Germinal center (tissue), 1 donor: ENCODE data around the gene APOL5.
A peak's percentile ranks its signal among the peaks of the same experiment; 100 is the strongest.

Source experiments
- DNase-seq: peaks from one replicate; pipeline ENCODE4 v3.0.0; 2012; ENCODE audit warnings: mixed read lengths, low spot score

Gene APOL5

DNA sequence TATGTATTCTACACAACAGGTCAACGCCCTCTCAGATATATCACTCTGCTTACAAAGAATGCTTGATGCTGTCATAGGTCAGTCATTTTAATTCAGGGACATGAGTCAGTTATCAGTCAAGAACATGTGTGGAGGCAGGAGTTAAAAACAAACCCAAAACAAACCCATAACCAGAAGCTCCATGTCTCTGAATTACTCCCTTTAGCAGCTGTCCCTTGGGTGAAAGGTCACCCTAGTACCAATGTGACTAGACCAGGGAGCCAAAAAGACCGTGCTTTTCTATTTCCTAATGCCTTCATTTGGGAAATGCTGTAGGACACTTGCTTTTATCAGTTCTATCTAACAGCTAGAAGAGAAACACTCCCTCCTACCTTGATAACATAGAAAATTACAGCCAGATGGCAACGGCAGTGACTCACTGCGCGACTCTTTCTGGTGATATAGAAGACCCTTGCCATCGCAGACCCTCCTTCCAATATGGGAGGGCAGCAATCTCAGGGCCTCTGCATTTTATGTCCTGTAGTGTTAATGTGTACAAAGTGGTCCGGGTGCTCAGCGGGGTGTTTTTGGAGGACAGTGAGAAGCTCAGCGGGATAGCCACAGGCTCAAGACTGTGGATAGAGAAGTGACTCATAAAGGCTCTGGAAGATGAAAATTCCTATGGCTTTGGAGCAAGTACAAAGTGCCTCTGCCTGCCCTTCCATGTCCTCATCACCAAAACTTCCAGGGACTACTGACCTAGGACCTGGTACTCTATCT is 24.8 kb downstream of the APOL5 start:
- no peak for DNase-seq

DNA sequence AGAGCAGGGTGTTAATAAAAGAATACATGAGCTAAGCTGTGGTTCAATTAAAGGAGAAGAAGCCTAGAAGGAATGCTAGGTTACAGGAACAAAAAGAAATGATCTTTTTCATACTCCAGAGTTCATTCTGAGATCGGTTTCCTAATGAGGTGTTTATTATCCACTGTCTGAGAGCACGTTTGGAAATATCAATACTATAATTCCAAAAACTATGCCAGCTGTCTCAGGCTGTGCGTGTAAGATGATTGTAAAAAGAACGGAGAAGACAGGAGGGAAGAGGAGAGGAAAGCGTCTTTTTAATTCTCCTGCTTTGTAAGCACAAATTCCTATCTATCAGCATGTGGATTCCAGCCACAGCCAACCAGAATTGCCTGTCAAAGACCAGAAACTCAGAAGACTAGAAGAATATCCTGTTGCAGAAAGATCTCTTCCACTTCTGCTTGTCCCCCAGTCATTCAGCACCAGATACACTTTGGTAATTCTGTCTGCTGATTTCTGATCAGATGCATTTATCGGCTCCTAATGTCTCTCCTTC is 25.7 kb downstream of the APOL5 start:
- DNase-seq: no peak

DNA sequence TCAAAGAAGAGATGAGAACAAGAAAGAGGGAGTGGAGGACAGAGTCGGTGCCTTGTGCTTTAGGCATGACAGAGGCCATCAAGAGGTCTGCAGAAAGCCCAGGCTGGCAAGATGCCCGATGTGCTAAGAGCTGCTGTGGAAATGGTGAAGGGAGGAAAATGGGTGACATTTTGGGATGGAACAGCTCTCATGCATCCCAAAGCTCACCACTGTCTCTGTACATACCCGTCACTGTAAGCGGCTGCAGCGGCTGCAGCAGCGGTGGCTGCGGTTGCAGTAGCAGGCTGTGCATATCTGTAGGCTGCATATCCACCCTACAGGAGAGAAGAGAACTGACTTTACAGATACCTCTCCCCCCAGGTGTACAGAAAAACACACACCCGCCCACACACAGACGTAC is 28.6 kb downstream of the APOL5 start:
- DNase-seq: no peak

DNA sequence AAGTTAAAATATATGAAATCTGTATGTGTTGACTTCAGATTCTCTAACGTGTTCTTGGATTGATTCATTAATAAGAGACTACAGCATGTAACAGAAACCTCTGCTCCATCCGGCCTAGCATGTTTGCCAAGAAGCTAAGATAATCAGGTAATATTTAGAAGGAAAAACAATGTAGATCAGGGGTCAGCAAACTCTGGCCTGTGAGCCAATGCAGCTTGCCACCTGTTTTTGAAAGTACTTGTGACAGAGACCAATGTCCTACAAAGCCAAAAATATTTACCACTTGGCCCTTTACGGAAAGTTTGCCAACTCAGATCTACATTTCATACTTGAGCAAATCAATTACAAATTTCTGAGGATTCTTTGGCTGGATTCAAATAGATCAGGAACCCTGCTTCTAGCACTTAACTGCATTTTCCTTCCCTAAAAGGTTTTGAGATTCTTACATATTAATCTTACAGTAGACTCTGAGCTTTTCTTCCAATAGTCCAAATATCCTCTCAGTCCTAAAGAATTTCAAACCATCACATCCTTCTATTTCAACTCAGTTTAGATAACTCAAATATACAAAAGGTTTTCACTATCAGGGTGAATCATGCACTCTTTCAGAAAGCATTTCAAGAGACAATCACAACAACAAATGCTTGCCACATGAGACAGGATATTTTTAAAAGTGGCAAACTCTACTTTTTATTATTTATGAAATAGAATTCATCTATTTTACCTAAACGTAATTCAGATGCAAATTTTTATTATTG is 29.5 kb downstream of the APOL5 start:
- no peak for DNase-seq

DNA sequence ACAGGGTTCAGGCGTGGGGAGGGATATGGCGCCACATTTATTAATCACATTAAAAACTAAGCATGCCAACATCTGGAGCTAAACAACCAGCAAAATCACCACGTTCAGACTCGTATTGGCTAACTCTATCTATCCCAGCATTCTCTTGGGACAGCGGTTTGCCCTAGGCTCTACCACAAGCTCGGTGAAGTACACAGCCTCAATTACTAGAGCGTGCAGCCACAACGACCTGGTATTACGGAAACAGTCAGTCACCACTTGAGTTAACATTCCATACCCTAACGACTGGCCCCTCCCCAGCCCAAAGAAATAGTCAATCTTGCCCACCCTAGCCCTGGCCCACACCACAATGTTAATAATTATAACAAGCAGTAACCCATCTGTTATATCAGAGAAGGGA is 32.1 kb downstream of the APOL5 start:
- peak; percentile 65 for DNase-seq

DNA sequence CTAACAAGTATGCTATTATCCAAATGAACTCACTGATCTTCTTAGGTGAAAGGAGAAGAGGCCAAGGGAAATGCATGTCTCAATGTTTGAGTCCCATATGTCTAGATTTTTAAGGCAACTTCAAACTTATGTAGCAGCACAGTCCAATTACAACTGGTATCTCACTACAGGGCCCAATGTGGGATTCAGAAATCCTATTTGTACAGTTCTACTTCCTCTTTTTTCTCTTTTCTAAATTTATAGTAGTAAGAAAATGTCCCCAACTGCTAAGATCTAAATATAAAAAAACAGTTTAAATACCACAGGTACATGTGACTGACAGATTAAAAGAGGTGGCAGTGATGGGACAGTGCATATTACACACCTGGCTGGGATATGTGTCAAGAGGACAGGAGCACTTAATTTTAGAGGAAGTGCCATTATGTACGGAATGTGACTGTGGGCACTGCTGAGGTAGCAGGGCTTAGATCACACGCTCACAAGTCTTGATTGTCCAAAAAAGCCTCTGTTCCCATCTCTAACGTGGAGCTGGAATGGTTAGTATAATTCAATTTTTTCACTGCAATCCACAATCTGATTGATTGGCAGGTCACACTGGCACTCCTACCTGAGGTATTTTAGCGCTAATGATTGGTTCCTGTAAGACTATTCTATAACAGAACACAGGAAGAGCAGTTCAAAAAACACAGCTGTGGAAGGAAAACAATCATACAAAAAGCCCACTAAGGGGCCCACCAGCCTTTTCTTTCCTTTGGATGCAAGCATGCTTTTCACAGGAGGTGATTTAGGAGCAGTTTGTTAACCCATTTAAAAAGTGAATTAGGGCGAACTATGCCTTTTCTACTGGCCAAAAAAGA is 34.6 kb downstream of the APOL5 start:
- peak; percentile 45 for DNase-seq

DNA sequence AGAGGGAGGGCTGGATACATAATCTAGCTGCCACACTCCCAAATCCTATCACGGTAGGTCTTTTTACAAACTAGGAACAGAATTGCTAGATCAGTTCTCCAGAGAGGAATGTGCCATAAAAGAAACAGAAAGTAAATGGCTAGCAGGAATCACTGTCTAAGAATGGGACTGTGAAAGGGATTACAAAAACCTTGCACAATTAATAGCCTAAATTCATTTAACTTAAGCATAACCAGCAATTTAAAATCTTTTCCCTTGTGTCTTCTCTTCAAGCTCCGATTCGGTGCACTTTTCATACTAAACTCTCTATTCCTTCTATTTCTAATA is 35.2 kb downstream of the APOL5 start:
- DNase-seq: no peak

DNA sequence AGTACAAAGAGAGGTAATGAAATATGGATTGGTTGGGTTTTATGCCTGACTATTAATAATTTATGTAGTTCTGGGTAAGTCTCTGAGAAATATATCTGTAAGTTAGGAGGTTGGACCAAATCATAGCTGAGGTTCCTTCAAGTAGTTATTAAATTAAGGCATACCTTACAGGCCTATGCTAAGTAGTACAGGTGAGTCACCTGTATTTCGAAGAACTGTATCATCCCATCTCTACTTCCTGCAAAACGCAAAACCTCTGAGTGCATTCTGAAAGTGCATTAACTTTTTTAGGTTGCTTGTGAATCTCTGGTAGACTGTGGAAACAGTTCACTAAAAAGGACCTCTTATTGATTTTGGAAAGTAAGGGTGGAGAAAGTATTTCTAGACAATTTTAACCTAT is 37.1 kb downstream of the APOL5 start:
- DNase-seq: no peak

DNA sequence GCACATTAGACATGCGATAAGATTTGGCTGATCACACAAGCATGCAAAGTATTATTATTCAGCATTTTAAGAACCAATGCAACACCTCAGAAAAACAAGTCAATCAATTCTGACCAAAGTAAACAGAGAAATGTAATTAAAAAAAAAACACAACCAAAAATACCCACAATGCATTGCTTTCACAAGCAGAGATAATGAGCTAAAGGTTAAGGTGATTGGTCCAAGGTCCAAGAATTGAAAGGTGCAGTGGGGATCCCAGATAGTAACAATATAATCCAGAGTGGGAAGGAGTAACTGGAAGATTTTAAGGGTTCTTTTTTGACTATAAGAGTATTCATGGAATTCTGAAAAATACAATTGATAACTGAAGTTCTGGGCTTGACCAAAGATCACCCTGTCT is 39.0 kb downstream of the APOL5 start:
- no peak for DNase-seq

DNA sequence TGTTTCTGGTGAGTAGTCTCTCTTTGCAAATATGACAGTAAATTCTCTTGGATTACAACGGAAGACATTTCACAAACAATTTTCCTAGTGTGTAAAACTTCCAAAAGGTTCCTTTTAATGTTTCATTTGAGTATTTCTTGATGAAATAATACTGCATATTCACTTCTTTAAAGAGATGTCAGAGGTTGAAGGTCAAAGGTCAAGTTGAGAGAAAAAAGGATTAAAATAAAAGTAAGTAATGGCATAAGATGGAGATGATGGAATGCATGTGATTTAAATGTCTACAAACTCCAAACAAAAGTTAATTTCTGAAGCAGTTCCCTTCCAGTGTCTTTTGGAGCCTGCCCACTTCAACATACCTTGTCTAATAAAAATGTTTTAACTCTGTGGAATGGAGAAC is 40.7 kb downstream of the APOL5 start:
- DNase-seq: no peak

DNA sequence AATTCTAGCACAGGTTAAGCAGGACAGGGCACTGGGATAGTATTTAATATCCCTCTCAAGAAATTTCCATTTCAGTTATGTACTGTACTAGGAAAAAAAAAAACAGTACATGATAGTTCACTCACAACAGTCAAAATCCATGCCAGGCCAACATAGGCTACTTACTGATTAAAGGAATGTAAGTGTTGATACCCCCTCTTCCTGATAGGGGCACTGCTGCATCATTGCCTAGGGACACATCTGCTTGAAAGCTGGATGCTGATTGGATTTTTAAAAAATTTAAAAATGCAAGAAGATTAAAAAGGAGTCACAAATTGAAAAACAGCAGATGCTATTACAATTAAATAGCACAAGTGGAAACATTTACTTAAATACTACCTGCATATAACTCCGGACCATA is 43.4 kb downstream of the APOL5 start:
- DNase-seq: no peak

DNA sequence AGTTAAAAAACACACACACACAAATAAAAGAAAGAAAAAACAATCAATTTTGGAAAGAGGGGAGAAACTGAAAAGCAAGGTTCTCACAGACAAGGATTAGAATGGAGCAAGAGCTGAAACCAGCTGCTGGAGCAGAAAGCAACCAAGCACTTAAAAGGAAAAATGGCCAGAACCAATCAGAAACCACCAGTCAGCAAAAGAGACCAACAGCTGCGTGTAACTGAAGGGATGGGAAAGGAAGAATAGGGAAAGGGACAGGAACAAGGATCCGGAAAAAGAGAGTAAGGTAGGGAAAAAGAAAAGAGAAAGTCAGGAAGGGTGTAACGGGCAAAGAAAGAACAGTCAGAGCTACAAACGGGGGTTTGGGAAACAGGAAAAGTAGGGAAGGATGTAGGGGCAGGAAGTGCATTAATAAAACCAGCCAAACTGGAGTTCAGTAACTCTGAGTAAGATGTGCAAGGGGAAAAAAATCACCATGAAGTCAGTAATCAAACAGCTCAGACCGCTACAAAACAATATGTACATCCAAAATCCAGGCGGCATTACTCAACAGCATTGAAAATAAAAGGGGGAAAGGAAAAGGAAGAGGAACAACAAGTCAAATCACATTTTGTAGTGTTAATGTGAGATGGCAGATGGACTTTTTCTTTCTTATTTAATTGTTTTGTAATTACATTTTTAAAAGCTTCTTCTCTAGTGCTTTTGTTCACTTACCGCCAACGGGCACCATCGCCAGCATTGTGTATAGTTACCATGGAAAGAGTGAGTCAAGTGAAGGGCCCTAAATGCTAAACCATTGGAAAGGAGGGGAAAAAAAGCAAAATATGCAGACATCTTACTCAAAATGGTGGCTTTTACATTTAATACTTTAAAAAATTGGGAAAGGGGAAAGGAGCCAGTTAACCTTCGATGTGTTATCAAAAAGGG is 49.2 kb downstream of the APOL5 start:
- DNase-seq: no peak

DNA sequence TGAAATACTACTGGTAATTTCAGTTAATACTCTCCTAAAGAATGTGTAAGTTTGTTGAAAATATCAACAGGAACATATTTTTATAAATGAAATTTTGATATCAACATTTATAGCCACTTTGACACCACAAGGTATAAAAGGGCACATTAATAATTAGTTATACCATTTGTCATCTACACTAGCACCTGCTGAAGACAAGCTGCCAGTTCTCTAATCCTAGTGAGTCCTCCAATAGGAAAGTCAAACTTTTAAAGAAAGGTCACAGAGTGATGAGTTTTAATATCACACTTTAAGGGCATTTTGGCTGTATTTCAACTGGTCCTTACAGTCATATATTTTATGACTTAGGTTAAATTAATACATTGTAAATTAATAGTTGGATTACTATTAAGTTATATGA is 52.3 kb downstream of the APOL5 start:
- DNase-seq: no peak

DNA sequence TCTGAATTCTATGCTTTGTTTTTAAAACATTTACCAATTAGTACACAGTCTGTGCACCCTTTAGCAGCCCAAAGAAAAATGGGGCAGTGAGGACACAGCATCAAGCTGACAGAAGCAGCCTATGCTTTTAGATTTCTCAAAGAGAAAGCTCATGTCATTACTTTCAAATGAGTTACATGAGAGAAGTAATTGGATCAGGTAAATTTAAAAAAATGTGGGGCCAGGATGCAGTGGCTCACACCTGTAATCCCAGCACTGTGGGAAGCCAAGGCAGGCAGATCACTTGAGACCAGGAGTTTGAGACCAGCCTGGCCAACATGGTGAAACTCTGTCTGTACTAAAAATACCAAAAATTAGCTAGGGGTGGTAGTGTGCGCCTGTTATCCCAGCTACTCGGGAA is 57.7 kb downstream of the APOL5 start:
- DNase-seq: no peak

DNA sequence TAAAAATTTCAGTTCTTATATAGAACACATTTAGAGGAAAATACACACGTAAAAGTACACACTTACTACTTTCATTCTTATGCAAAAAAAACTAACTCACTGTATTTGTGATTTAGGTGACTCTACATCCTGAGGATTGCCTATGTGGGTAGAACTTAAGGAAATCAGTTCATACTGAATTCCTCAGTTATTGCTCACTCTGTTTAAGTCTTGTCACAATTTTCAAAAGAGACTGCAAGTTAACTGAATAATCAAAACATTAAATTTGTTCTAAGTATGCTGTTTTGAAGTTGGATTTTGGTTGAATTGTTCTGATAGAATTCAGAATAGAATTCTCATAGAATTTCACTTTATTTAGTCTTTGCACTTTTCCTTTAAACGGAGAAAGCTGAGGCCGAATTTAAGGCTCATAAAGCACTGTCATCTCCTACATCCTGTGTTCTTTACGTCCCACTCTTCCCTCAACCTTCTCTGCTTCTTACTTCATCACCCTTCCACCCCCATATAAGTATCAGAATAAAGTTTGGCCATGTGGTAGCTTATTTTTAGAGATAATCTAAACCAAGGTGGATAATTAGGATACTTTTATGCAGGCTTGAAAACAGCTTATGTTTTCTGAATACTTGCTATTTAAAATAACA is 59.8 kb downstream of the APOL5 start:
- no peak for DNase-seq
